Pulmonary artery endothelial cell (primary cell): ENCODE data around the gene NDUFV3. TPM values are rescaled to one million over a fixed set of nuclear protein-coding genes. Genes with fewer than 3 reads are reported as not detected.
"Not testable (repeated sequence)": the region's sequence is repeated elsewhere in the genome, so short reads cannot be mapped to it uniquely, and the experiment has no call there.

ENCODE experiments used
- DNase-seq: peaks from one replicate; pipeline ENCODE4 v3.0.0-alpha.2; 2011; ENCODE audit warnings: low read depth, low spot score
- total RNA-seq: library from RNA; depleted of rRNA; stranded (reverse); fragments of >200 nt; gene quantifications from 2 replicates; pipeline ENCODE4 v1.2.3, GENCODE V29; 2014

NDUFV3 gene
- total RNA-seq, 1 donor from 2014 or later = 49.1 TPM

GRCh38 chr21:42933973-42934372 is 40.9 kb downstream of the NDUFV3 start:
- DNase-seq = not testable (repeated sequence)

- not testable (repeated sequence) for DNase-seq
Measured at GRCh38 chr21:42936360-42936759, 43.3 kb downstream of the NDUFV3 start.

- not testable (repeated sequence) for DNase-seq
Measured at GRCh38 chr21:42937034-42937940, 44.2 kb downstream of the NDUFV3 start.

GRCh38 chr21:42937960-42938605 is 45.0 kb downstream of the NDUFV3 start:
- no peak for DNase-seq

GRCh38 chr21:42938606-42938995 is 45.5 kb downstream of the NDUFV3 start:
- not testable (repeated sequence) for DNase-seq

- peak; percentile 69 for DNase-seq
Measured at GRCh38 chr21:42939582-42940413, 46.7 kb downstream of the NDUFV3 start.

GRCh38 chr21:42941696-42942085 is 48.6 kb downstream of the NDUFV3 start:
- no peak for DNase-seq

GRCh38 chr21:42942244-42942643 is 49.1 kb downstream of the NDUFV3 start:
- DNase-seq = no peak

- not testable (repeated sequence) for DNase-seq
Measured at GRCh38 chr21:42949094-42949755, 56.1 kb downstream of the NDUFV3 start.

GRCh38 chr21:42951193-42951592 is 58.1 kb downstream of the NDUFV3 start:
- DNase-seq = not testable (repeated sequence)

GRCh38 chr21:42956824-42957630 is 63.9 kb downstream of the NDUFV3 start:
- DNase-seq = no peak

- DNase-seq = not testable (repeated sequence)
Measured at GRCh38 chr21:42958122-42958521, 65.0 kb downstream of the NDUFV3 start.

- no peak for DNase-seq
Measured at GRCh38 chr21:42959728-42960127, 66.6 kb downstream of the NDUFV3 start.

GRCh38 chr21:42962380-42963007 is 69.4 kb downstream of the NDUFV3 start:
- DNase-seq = no peak

Other genes with a start within 250 kb of the NDUFV3 start
- 0.13 TPM in 1 of 2 replicates, not detected in the other for gene PDE9A, start 239.7 kb upstream of the NDUFV3 start, total RNA-seq
- gene WDR4, start 13.8 kb upstream of the NDUFV3 start, total RNA-seq = 13.8 and 30.7 TPM in 2 replicates
- not detected in 2 replicates for gene ERVH48-1, start 32.3 kb downstream of the NDUFV3 start, total RNA-seq
- 20.9 and 45.4 TPM in 2 replicates for gene PKNOX1, start 81.3 kb downstream of the NDUFV3 start, total RNA-seq
- 53.9 and 82.4 TPM in 2 replicates for gene CBS, start 182.5 kb downstream of the NDUFV3 start, total RNA-seq
- gene U2AF1, start 214.3 kb downstream of the NDUFV3 start, total RNA-seq = 52.6 and 56.7 TPM in 2 replicates